ENCODE results near the gene UGT1A4.

GRCh38 chr2:233794128-233794658 lies 75.7 kb downstream of the UGT1A4 start:
- no peak for TF ChIP-seq TCF12 (IDR thresholded peaks at IDR 0.05; ENCODE audit: low read depth)
- TF ChIP-seq, protein P1, sequence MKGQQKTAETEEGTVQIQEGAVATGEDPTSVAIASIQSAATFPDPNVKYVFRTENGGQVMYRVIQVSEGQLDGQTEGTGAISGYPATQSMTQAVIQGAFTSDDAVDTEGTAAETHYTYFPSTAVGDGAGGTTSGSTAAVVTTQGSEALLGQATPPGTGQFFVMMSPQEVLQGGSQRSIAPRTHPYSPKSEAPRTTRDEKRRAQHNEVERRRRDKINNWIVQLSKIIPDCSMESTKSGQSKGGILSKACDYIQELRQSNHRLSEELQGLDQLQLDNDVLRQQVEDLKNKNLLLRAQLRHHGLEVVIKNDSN (IDR thresholded peaks at IDR 0.05) = no peak
- TF ChIP-seq EP300 (IDR thresholded peaks at IDR 0.05; ENCODE audit: borderline replicate concordance) = no peak
- TF ChIP-seq, protein P2, sequence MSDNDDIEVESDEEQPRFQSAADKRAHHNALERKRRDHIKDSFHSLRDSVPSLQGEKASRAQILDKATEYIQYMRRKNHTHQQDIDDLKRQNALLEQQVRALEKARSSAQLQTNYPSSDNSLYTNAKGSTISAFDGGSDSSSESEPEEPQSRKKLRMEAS (IDR thresholded peaks at IDR 0.05) = no peak
- TF ChIP-seq RAD21 (IDR thresholded peaks at IDR 0.05; ENCODE audit: low read depth) = no peak
